ENCODE data around the gene KRTAP10-10. TPM values are rescaled to one million over a fixed set of nuclear protein-coding genes. Genes with fewer than 3 reads are reported as not detected.
A peak's percentile ranks its signal among the peaks of the same experiment; 100 is the strongest.

The KRTAP10-10 gene
- total and polyA plus RNA-seq, 2 of the 8 experiments (the other 6 are each of a cell fraction or from before 2014, with no cell fraction given) = not detected

GRCh38 chr21:44657635-44658540 is 20.7 kb downstream of the KRTAP10-10 start, which contains the start of gene KRTAP12-3:
Gene KRTAP12-3 (plus strand): TSS chr21:44657932. CDS start chr21:44657980, 48 bp downstream.
- Histone ChIP-seq H2BK20ac (ENCODE audit: low read length) (no peak within 1 kb of the TSS; the same call in 1 of the 2 replicates), H3K9ac (replicated peaks in 1 of 4; ENCODE audit: extremely low read depth in 1 of 4, low read depth in 3 of 4, low read length in 3 of 4) (no peak within 1 kb of the TSS; a peak in 1 of 7 replicates), H3K18ac (ENCODE audit: extremely low read depth, low read length) (peak within 1 kb of the TSS; percentile 17; the same call in 1 of the 2 replicates), H3K9me3 (ENCODE audit: insufficient read depth in 2 of 2, low read depth in 1 of 2, low read length in 1 of 2) (peaks cover 0 to 4% of the 10 kb centered on the region in 2 experiments; a peak in 2 of 4 replicates), H4K91ac (replicated peaks; ENCODE audit: insufficient read length, low read length) (peak within 1 kb of the TSS; percentile 49), H2AK5ac (ENCODE audit: low read depth, low read length) (peak within 1 kb of the TSS; percentile 82; the same call in 1 of the 2 replicates), H3K14ac (ENCODE audit: insufficient read length) (no peak within 1 kb of the TSS), H3K23me2 (ENCODE audit: low read depth, low read length) (no peaks in the 10 kb centered on the region), H3K27me3 (replicated peaks in 1 of 4; ENCODE audit: control insufficient read depth in 3 of 4, extremely low read depth in 1 of 4, insufficient read depth in 3 of 4, low read length in 3 of 4) (peaks cover 0 to 2% (median 0%) of the 10 kb centered on the region in 4 experiments; a peak in 1 of 7 replicates), H2BK12ac (ENCODE audit: low read depth, low read length) (peak within 1 kb of the TSS; percentile 92), H3K27ac (ENCODE audit: low read depth, low read length) (no peak within 1 kb of the TSS), H3K4me2 (ENCODE audit: insufficient read depth in 1 of 2, low read depth in 2 of 2, low read length in 2 of 2) (no peak within 1 kb of the TSS), H3K4ac (replicated peaks; ENCODE audit: insufficient read length, low read depth, low read length) (no peak within 1 kb of the TSS), H3K4me3 (ENCODE audit: extremely low read depth in 1 of 4, insufficient read depth in 2 of 4, low read depth in 3 of 4, low read length in 4 of 4) (no peak within 1 kb of the TSS), H2BK15ac (ENCODE audit: low read length) (peak within 1 kb of the TSS; percentile 98; the same call in 1 of the 2 replicates), H2AFZ (ENCODE audit: low read length) (no peak within 1 kb of the TSS), H3K23ac (ENCODE audit: insufficient read length) (no peak within 1 kb of the TSS), H4K20me1 (replicated peaks in 1 of 2; ENCODE audit: control insufficient read depth in 1 of 2, insufficient read depth in 2 of 2, low read length in 2 of 2) (no peaks in the 10 kb centered on the region), H3K4me1 (replicated peaks in 1 of 4; ENCODE audit: control insufficient read depth in 3 of 4, insufficient read depth in 4 of 4, low read length in 3 of 4) (peaks cover 0 to 9% (median 3%) of the 10 kb centered on the region in 4 experiments; a peak in 5 of 7 replicates), H2BK5ac (ENCODE audit: low read depth, low read length) (peak within 1 kb of the TSS; percentile 82; the same call in 1 of the 2 replicates), H3K79me1 (ENCODE audit: low read depth, low read length) (no peaks in the 10 kb centered on the region), H3K56ac (replicated peaks; ENCODE audit: insufficient read length, low read depth, low read length) (no peak within 1 kb of the TSS), H4K8ac (ENCODE audit: extremely low read depth, insufficient read depth, low read length) (no peak within 1 kb of the TSS), H4K5ac (ENCODE audit: insufficient read length, low read depth, low read length) (no peak within 1 kb of the TSS), H2BK120ac (replicated peaks; ENCODE audit: low read depth, low read length) (no peak within 1 kb of the TSS), H3K36me3 (ENCODE audit: control insufficient read depth in 2 of 4, insufficient read depth in 4 of 4, low read length in 3 of 4) (no peaks in the 10 kb centered on the region), H3K79me2 (ENCODE audit: control insufficient read depth in 1 of 2, insufficient read depth in 2 of 2, low read length in 2 of 2) (no peaks in the 10 kb centered on the region)
- no peak for FAIRE-seq
- POLR2A ChIA-PET (ENCODE audit: partially characterized antibody) = no interaction called here
- DNase-seq (ENCODE audit: low read depth in 1 of 2, low spot score in 2 of 2) = no peak
- 91% methylated on average over 26 of the region's 26 CpGs; no CpG with 5 or more reads in 1 of the 2 experiments for WGBS, 2 experiments (ENCODE audit: extremely low coverage in 1 of 2, insufficient coverage in 1 of 2, insufficient read length in 1 of 2, insufficient replicate concordance in 2 of 2, low coverage in 1 of 2, low lambda C conversion rate in 2 of 2, missing lambda C conversion rate in 1 of 2)
- CTCF ChIA-PET (ENCODE audit: partially characterized antibody) = interaction anchor here (0.5 to 0.9 kb wide), 2 partner anchors 61 to 271 kb away, joined by 3 read pairs; no protein-coding TSS in a partner anchor
- no peak for TF ChIP-seq EP300 (IDR thresholded peaks at IDR 0.05; ENCODE audit: borderline replicate concordance in 1 of 2, low read depth in 2 of 2, low read length in 2 of 2)
- no peak for TF ChIP-seq BCL11A (IDR thresholded peaks at IDR 0.05; ENCODE audit: low read depth in 2 of 2, low read length in 2 of 2)

Measured in H1 (cell line).